GM19467 (cell line): ENCODE data around the gene LRRFIP1.

Experiments
- ATAC-seq: cut with Tn5 transposase; IDR thresholded peaks from one replicate; pipeline ENCODE4 v1.9.1; 2021; ENCODE audit warnings: mild to moderate bottlenecking, moderate library complexity; ENCODE audit not compliant: unreplicated experiment

The LRRFIP1 gene

DNA sequence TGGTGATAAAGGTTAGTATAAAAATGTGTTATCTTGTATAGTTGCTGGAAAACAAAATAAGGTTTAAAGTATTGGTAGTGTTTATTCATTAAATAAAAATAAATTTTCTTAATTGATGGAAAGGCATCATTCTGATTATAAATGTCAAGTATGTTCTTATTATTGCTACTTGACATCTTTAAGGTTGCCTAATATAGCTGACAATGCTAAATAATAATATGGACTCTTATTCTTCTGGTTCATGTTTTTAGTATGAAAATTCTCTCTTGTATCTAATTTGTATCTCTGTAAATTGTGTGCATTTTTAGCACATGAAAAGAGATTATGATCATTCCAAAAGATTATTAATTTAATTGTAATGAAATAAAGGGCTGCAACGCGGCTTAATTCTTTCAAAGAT is 196.2 kb downstream of the LRRFIP1 start:
- ATAC-seq = no peak

DNA sequence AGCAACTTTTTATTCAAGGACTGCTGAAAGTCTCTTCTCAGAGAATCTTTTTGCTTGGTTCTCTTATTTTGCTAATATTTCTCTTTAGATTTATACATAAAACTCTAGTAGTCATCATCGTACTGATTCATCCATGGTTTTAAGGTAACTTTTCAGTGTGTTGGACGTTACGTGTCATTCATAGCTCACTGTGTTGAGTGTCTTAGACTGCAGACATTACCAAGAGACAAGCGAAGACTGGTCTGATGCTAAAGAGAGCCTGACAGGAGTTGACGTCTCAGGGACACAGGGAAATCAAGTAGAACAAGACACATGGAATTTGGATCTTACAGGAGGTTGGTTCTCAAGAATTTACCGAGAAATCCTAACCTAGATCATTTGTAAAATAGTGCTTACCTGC is 196.7 kb downstream of the LRRFIP1 start:
- no peak for ATAC-seq

DNA sequence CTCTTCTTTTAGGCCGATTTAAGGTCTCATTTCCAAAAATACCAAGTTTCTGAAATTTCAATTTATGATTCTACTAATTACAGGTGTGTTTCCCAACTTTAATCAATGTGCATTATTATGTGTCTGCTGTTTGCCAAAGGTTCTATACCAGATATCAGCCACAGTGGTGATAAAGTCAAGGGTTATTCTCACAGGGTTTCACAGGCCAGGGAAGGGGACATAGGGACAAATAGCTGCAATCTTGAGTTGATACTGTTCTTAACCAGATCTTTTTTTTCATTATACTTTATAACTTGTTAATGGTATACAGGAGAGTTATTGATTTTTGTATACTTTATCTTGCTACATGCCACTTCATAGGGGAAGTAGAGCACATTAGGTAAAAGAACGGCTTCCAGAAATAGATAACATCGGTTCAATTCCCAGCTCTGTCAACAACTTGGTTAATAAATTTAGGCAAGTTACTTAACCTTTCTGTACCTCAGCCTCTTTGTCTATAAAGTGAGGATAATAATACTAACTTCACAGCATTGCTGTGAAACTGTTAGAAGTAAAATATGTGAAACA is 200.1 kb downstream of the LRRFIP1 start:
- ATAC-seq = no peak
